NK-92 treated with Interleukin-12 subunit alpha and Interleukin-12 subunit beta, amount 100 ng/mL, for 24 hours (cell line): ENCODE data around the gene KRT13.

Experiments used
- DNase-seq: peaks from one replicate; lab custom pipeline; 2025; lab: John Stamatoyannopoulos, UW

Gene KRT13

GRCh38 chr17:41466988-41467387, 38.4 kb downstream of the KRT13 start, which contains the start of gene KRT32:
Gene KRT32, minus strand, starts transcription at chr17:41467386. Its CDS starts 61 bp downstream, at chr17:41467325.
- DNase-seq = no peak

GRCh38 chr17:41464682-41465081, 40.7 kb downstream of the KRT13 start:
- DNase-seq = no peak

- no peak for DNase-seq
These were observed 41.2 kb downstream of the KRT13 start for GRCh38 chr17:41464173-41464572.

- no peak for DNase-seq
These were observed 41.7 kb downstream of the KRT13 start for GRCh38 chr17:41463746-41464145.

- no peak for DNase-seq
These were observed 42.7 kb downstream of the KRT13 start for GRCh38 chr17:41462705-41463104.

- no peak for DNase-seq
These were observed 47.7 kb downstream of the KRT13 start for GRCh38 chr17:41457676-41458075.

GRCh38 chr17:41456204-41456603, 49.2 kb downstream of the KRT13 start:
- no peak for DNase-seq

- DNase-seq = no peak
These were observed 50.2 kb downstream of the KRT13 start for GRCh38 chr17:41455236-41455635.

GRCh38 chr17:41453066-41453465, 52.3 kb downstream of the KRT13 start:
- DNase-seq = no peak

- no peak for DNase-seq
These were observed 53.1 kb downstream of the KRT13 start for GRCh38 chr17:41452281-41452680.

- no peak for DNase-seq
These were observed 54.2 kb downstream of the KRT13 start for GRCh38 chr17:41451154-41451728.
